HL-60 (cell line): ENCODE results near the gene TAF3.

ENCODE experiments used
- DNase-seq, 2 experiments: peaks; one replicate each; pipeline ENCODE4 v3.0.0-alpha.2; 2010 to 2020; ENCODE audit warnings: low read depth in 1 of 2, low spot score in 1 of 2
- H3K27ac ChIP-seq: fragments of 250-450 bp; sonication (Bioruptor Pico); replicated peaks from 2 replicates; pipeline ENCODE4 v1.5.1; 2020; ENCODE audit warnings: mild to moderate bottlenecking, moderate library complexity
- H3K27me3 ChIP-seq: fragments of 250-450 bp; sonication (Bioruptor Pico); 2 replicates; pipeline ENCODE4 v1.5.1; 2021; ENCODE audit warnings: mild to moderate bottlenecking, moderate library complexity; ENCODE audit not compliant: insufficient read depth, poor library complexity, severe bottlenecking
- H3K4me3 ChIP-seq: replicated peaks from 2 replicates; pipeline ENCODE4 v1.5.1; 2011; ENCODE audit warnings: mild to moderate bottlenecking, control low read depth, low read length; ENCODE audit not compliant: insufficient read depth
- GABPA ChIP-seq: IDR thresholded peaks from 2 replicates; pipeline ENCODE4 v1.6.1; 2012; ENCODE audit warnings: low read depth
- POLR2AphosphoS5 ChIP-seq: IDR thresholded peaks from 2 replicates; pipeline ENCODE4 v1.6.1; 2012; ENCODE audit warnings: low read depth
- SPI1 ChIP-seq: IDR thresholded peaks from 2 replicates; pipeline ENCODE4 v1.6.1; 2012; ENCODE audit warnings: low read depth, mild to moderate bottlenecking, borderline replicate concordance
- TF ChIP-seq, protein P1 (sequence below): IDR thresholded peaks from 2 replicates; pipeline ENCODE4 v1.6.1; 2012; ENCODE audit warnings: low read depth; ENCODE audit not compliant: insufficient replicate concordance
- TF ChIP-seq, protein P2 (sequence below): IDR thresholded peaks from one replicate; pipeline ENCODE4 v1.5.1; 2011; ENCODE audit warnings: low read length, control low read depth, inconsistent platforms; ENCODE audit not compliant: insufficient read depth

The TAF3 gene

DNA sequence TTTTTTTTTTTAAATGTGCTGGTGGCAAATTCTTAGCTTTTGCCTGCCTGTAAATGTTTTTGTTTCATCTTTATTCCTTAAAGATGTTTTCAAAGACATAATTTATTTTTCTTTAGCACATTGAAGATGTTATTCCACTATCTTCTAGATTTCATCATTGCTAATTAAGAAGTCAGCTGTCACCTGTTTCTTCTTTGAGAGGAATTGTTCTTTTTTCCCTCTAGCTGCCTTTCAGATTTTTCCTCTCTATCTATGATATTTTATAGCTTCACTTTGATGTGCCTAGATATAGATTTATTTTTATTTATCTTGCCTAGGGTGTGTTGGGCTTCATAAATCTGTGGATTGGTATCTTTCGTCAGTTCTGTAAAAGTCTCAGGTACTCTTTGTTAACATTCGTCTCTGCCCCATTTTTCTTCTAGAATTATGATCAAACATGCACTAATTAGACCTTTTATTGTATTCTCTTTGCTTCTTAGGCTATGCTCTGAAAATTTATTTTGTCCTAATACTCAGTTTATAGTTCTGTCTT, 186.2 kb downstream of the TAF3 start:
- H3K4me3 ChIP-seq = no peak overlapping the region
- TF ChIP-seq, protein P1, sequence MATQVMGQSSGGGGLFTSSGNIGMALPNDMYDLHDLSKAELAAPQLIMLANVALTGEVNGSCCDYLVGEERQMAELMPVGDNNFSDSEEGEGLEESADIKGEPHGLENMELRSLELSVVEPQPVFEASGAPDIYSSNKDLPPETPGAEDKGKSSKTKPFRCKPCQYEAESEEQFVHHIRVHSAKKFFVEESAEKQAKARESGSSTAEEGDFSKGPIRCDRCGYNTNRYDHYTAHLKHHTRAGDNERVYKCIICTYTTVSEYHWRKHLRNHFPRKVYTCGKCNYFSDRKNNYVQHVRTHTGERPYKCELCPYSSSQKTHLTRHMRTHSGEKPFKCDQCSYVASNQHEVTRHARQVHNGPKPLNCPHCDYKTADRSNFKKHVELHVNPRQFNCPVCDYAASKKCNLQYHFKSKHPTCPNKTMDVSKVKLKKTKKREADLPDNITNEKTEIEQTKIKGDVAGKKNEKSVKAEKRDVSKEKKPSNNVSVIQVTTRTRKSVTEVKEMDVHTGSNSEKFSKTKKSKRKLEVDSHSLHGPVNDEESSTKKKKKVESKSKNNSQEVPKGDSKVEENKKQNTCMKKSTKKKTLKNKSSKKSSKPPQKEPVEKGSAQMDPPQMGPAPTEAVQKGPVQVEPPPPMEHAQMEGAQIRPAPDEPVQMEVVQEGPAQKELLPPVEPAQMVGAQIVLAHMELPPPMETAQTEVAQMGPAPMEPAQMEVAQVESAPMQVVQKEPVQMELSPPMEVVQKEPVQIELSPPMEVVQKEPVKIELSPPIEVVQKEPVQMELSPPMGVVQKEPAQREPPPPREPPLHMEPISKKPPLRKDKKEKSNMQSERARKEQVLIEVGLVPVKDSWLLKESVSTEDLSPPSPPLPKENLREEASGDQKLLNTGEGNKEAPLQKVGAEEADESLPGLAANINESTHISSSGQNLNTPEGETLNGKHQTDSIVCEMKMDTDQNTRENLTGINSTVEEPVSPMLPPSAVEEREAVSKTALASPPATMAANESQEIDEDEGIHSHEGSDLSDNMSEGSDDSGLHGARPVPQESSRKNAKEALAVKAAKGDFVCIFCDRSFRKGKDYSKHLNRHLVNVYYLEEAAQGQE = no peak
- TF ChIP-seq SPI1 = no peak
- TF ChIP-seq, protein P2, sequence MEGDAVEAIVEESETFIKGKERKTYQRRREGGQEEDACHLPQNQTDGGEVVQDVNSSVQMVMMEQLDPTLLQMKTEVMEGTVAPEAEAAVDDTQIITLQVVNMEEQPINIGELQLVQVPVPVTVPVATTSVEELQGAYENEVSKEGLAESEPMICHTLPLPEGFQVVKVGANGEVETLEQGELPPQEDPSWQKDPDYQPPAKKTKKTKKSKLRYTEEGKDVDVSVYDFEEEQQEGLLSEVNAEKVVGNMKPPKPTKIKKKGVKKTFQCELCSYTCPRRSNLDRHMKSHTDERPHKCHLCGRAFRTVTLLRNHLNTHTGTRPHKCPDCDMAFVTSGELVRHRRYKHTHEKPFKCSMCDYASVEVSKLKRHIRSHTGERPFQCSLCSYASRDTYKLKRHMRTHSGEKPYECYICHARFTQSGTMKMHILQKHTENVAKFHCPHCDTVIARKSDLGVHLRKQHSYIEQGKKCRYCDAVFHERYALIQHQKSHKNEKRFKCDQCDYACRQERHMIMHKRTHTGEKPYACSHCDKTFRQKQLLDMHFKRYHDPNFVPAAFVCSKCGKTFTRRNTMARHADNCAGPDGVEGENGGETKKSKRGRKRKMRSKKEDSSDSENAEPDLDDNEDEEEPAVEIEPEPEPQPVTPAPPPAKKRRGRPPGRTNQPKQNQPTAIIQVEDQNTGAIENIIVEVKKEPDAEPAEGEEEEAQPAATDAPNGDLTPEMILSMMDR = no peak
- no peak for DNase-seq
- H3K27me3 ChIP-seq = no peaks in the 10 kb centered on the region
- H3K27ac ChIP-seq = no peak overlapping the region

DNA sequence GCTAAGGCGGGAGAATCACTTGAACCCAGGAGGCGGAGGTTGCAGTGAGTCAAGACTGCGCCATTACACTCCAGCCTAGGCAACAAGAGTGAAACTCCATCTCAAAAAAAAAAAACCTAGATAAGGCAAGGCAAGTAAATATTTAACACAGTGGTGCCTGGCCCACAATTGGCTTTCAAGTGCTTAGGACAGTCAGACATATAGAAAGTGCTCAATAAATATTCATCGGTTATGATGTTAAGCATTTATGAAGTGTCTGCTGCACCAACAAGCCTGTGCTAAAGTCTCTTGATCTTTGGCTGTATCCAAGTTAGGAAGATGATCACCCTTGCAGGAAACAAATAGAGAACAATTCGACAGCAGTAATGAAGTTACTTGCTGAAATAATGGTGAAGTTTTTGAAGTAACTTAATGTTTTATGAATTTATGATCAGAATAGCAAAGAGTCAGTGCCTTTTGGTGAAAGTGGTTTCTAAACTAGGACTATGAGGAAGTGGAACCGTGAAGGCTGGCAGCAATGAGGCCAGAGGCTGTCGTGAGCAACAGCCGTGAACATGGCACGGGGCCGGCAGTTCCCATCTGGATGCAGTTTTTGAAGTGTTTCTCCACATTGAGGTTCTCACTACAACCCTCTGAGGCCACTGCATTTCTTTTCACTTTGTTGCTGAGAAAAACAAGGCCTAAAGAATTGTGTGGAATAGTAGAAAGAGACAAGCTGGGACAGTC, 188.1 kb downstream of the TAF3 start:
- no peak for DNase-seq
- Histone ChIP-seq H3K27me3 (no peaks in the 10 kb centered on the region), H3K27ac (no peak overlapping the region), H3K4me3 (no peak overlapping the region)
- TF ChIP-seq GABPA (no peak), POLR2AphosphoS5 (no peak), SPI1 (no peak; the same call in 1 of the 2 replicates)
- TF ChIP-seq, protein P2 = no peak
- TF ChIP-seq, protein P1 = no peak

DNA sequence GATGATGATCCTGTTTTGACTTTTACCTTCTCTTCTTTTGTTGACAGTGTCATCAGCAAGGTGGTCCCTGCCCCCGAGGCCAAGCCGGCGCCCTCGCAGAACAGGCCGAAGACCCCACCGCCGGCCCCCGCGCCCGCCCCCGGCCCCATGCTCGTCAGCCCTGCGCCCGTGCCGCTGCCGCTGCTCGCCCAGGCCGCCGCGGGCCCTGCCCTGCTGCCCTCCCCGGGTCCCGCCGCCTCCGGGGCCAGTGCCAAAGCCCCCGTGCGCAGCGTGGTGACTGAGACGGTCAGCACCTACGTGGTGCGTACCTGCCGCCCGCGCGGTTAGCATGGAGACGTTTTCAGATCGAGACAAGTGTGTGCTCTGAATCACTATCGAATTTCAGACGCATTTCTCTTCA, 190.7 kb downstream of the TAF3 start:
- H3K27ac ChIP-seq = no peak overlapping the region
- H3K4me3 ChIP-seq = no peak overlapping the region
- no peaks in the 10 kb centered on the region for H3K27me3 ChIP-seq
- TF ChIP-seq POLR2AphosphoS5 (no peak), GABPA (no peak), SPI1 (no peak)
- TF ChIP-seq, protein P1 = no peak
- TF ChIP-seq, protein P2 = no peak
- DNase-seq = no peak
